ENCODE results near the gene NFATC1. TPM values are rescaled to one million over a fixed set of nuclear protein-coding genes. Genes with fewer than 3 reads are reported as not detected.

The NFATC1 gene
- total RNA-seq, 2 experiments from 2014 or later, result 97.2 to 98.3 TPM

DNA sequence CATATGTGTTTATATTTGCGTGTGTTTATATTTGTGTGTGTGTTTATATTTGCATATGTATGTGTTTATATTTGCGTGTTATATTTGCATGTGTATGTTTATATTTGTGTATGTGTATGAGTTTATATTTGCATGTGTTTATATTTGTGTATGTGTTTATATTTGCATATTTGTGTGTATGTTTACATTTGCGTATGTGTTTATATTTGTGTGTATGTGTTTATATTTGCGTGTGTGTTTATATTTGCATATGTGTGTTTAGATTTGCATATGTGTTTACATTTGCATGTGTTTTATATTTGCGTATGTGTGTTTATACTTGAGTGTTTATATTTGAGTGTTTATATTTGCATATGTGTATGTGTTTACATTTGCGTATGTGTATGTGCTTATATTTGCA is 168.2 kb downstream of the NFATC1 start:
- Mint-ChIP-seq H3K27me3 (no peaks in the 10 kb centered on the region), H3K4me3 (no peak overlapping the region), H3K27ac (no peak overlapping the region), H3K36me3 (ENCODE audit: low read depth) (no peaks in the 10 kb centered on the region), H3K9me3 (peaks cover 5% of the 10 kb centered on the region), H3K4me1 (ENCODE audit: low read depth) (no peaks in the 10 kb centered on the region)
- ChIA-PET CTCF (no interaction called here), POLR2A (no interaction called here)
- DNase-seq, result no peak
- TF ChIP-seq, protein P1, sequence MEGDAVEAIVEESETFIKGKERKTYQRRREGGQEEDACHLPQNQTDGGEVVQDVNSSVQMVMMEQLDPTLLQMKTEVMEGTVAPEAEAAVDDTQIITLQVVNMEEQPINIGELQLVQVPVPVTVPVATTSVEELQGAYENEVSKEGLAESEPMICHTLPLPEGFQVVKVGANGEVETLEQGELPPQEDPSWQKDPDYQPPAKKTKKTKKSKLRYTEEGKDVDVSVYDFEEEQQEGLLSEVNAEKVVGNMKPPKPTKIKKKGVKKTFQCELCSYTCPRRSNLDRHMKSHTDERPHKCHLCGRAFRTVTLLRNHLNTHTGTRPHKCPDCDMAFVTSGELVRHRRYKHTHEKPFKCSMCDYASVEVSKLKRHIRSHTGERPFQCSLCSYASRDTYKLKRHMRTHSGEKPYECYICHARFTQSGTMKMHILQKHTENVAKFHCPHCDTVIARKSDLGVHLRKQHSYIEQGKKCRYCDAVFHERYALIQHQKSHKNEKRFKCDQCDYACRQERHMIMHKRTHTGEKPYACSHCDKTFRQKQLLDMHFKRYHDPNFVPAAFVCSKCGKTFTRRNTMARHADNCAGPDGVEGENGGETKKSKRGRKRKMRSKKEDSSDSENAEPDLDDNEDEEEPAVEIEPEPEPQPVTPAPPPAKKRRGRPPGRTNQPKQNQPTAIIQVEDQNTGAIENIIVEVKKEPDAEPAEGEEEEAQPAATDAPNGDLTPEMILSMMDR (IDR thresholded peaks at IDR 0.05), result no peak
- intact Hi-C loops (cut with micrococcal nuclease), result no loop called here
- no peak for ATAC-seq

DNA sequence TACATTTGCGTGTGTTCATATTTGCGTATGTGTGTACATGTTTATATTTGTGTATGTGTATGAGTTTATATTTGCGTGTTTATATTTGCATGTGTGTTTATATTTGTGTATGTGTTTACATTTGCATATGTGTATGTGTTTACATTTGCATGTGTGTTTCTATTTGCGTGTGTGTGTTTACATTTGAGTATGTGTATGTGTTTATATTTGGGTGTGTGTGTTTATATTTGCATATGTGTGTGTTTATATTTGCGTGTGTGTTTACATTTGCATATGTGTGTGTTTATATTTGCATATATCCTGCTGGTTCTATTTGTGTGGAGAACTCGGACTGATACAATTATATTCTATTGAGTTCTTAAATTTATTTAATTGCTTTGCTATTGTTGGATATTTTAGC is 168.7 kb downstream of the NFATC1 start:
- ATAC-seq, result no peak
- Mint-ChIP-seq H3K36me3 (ENCODE audit: low read depth) (no peaks in the 10 kb centered on the region), H3K9me3 (peaks cover 5% of the 10 kb centered on the region), H3K4me3 (no peak overlapping the region), H3K4me1 (ENCODE audit: low read depth) (no peaks in the 10 kb centered on the region), H3K27ac (no peak overlapping the region), H3K27me3 (no peaks in the 10 kb centered on the region)
- TF ChIP-seq, protein P1 (IDR thresholded peaks at IDR 0.05), result no peak
- CTCF ChIA-PET, result no interaction called here
- intact Hi-C loops (cut with micrococcal nuclease), result no loop called here
- POLR2A ChIA-PET, result interaction anchor here (0.6 kb wide), 1 partner anchor 214 kb away, joined by 3 read pairs; no protein-coding TSS in a partner anchor
- no peak for DNase-seq

DNA sequence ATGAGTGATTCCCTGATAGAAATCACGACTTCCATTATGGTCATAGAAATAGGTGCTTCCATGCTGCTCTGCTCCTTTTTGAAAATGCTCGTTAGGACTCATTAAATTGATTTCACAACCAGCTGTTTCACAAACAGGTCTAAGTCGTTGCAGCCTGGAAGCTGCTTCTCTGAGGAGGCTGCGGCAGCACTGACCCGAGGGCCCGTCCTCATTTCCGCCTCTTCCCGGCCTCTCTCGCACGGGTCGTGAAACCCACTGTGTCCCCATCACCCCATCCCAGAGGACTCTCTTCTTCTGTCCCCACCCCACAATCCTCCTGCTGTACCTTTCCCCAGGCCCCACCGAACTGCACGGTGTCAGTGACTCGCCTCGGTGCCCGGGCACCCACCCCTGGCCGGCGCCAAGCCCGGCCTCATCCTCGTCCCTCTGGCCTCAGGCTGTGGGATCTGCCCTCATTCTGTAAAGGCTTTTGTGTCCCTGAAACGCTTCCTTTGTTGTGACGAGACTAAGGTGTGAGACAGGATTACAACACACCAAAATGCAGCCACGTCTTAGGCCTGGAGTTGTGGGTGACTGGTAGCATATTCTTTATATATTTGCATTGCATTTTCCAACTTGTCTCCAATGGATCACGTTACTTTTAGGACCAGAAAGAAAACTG is 171.2 kb downstream of the NFATC1 start:
- Mint-ChIP-seq H3K9me3 (peaks cover 5% of the 10 kb centered on the region), H3K4me1 (ENCODE audit: low read depth) (peaks cover 7% of the 10 kb centered on the region), H3K4me3 (no peak overlapping the region), H3K27me3 (peaks cover 2% of the 10 kb centered on the region), H3K36me3 (ENCODE audit: low read depth) (no peaks in the 10 kb centered on the region), H3K27ac (no peak overlapping the region)
- intact Hi-C loops (cut with micrococcal nuclease), result no loop called here
- DNase-seq (no peak), ATAC-seq (no peak)
- POLR2A ChIA-PET, result no interaction called here
- CTCF ChIA-PET, result interaction anchor here (0.7 to 1.1 kb wide), 2 partner anchors 36 kb away, joined by 3 read pairs; no protein-coding TSS in a partner anchor
- TF ChIP-seq, protein P1 (IDR thresholded peaks at IDR 0.05), result no peak

DNA sequence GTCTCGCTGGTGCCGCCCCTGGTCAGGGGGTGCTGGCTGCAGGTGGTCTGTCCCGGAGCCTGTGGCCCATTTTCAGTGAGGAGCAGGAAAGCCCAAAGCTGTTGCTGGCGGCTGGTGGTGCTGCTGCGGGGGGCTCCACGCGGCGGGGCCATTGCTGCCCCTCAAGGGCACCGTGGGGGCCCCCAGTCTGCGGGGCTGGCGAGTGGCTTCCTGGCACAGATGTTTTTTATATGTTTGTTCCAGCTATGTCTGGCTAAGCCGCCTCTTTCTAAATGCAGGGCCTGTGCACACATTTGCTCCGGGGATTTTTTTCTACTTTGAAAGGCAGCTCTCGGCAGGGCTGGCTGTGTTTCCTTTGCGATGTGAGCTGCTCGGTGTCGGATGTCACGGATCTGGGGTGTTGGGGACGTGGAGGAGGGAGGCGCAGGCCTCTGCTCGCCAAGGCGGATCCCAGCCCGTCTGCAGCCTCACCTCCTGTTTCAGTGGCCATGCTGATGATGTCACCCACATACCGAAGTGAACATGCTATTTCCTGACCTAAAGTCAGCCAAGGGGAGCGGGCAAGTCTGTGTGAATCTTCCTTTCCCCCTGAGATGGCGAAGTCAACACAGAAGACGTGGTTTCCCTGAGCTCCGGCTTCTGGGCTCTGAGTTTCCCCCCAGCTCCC is 171.9 kb downstream of the NFATC1 start:
- ChIA-PET POLR2A (no interaction called here), CTCF (interaction anchor here (0.7 kb wide), 1 partner anchor 37 kb away, joined by 3 read pairs; no protein-coding TSS in a partner anchor)
- H3K9me3 Mint-ChIP-seq, result peaks cover 12% of the 10 kb centered on the region
- no peak overlapping the region for H3K27ac Mint-ChIP-seq
- peaks cover 2% of the 10 kb centered on the region for H3K27me3 Mint-ChIP-seq
- intact Hi-C loops (cut with micrococcal nuclease), result no loop called here
- H3K4me1 Mint-ChIP-seq (ENCODE audit: low read depth), result peaks cover 7% of the 10 kb centered on the region
- no peak overlapping the region for H3K4me3 Mint-ChIP-seq
- H3K36me3 Mint-ChIP-seq (ENCODE audit: low read depth), result peaks cover 3% of the 10 kb centered on the region
- TF ChIP-seq, protein P1 (IDR thresholded peaks at IDR 0.05), result no peak
- no peak for ATAC-seq
- no peak for DNase-seq

DNA sequence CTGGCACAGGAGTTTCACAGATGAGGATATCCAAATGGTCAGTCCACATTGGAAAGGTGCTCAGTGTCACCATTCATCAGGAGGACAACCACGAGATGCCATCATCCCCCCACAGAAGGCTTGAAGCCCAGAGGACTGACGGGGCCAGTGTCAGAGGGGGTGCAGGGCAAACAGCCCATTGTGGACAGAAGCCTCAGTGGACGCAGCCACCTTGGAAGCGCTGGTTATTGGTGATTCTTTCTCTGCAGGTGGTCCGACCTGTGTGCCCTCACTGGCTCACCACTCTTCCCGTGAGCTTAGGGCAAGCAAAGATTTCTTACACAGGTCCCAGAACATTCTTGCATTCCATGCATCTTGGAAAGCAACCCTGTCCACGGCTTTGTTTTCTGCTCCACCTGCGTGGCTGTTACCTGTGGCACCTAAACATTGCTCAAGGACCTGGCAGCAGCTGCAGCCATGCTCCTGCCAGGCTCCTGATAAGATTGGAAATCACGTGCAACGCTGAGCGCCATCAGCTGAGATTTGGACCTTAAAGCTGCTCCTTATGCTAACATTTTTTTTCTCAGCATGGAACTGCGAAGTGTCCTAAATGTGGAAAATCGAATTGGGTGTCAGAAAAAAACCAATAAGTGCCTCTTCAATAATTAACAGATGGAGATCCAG is 172.9 kb downstream of the NFATC1 start:
- Mint-ChIP-seq H3K4me1 (ENCODE audit: low read depth) (peaks cover 7% of the 10 kb centered on the region), H3K36me3 (ENCODE audit: low read depth) (peaks cover 3% of the 10 kb centered on the region), H3K9me3 (peaks cover 15% of the 10 kb centered on the region), H3K27ac (no peak overlapping the region), H3K27me3 (peaks cover 2% of the 10 kb centered on the region), H3K4me3 (no peak overlapping the region)
- CTCF ChIA-PET, result no interaction called here
- POLR2A ChIA-PET, result interaction anchor here (0.5 kb wide), 1 partner anchor 83 kb away, joined by 3 read pairs; no protein-coding TSS in a partner anchor
- ATAC-seq (no peak), DNase-seq (no peak)
- intact Hi-C loops (cut with micrococcal nuclease), result no loop called here
- TF ChIP-seq, protein P1 (IDR thresholded peaks at IDR 0.05), result no peak

Measured in activated CD8-positive, alpha-beta T cell treated with anti-CD3 and anti-CD28 coated beads for 36 hours (primary cell).